GM21390 (cell line): Measurements from ENCODE around the gene DISP3.

Source experiments
- ATAC-seq: cut with Tn5 transposase; IDR thresholded peaks from one replicate; pipeline ENCODE4 v1.9.1; 2021; ENCODE audit not compliant: unreplicated experiment

DISP3 gene

GRCh38 chr1:11483581-11484320 is 4.8 kb downstream of the DISP3 start:
- ATAC-seq, result no peak

- ATAC-seq, result no peak
Observed at GRCh38 chr1:11484321-11484655, 5.3 kb downstream of the DISP3 start.

- ATAC-seq, result no peak
Observed at GRCh38 chr1:11485191-11485590, 6.2 kb downstream of the DISP3 start.

GRCh38 chr1:11486231-11487009 is 7.5 kb downstream of the DISP3 start:
- ATAC-seq, result no peak

- ATAC-seq, result no peak
Observed at GRCh38 chr1:11487196-11487751, 8.3 kb downstream of the DISP3 start.

- ATAC-seq, result no peak
Observed at GRCh38 chr1:11488201-11488770, 9.3 kb downstream of the DISP3 start.

GRCh38 chr1:11488966-11489625 is 10.1 kb downstream of the DISP3 start:
- ATAC-seq, result no peak

GRCh38 chr1:11492235-11492634 is 13.3 kb downstream of the DISP3 start:
- ATAC-seq, result no peak

GRCh38 chr1:11493972-11494655 is 15.2 kb downstream of the DISP3 start:
- no peak for ATAC-seq

GRCh38 chr1:11494771-11495170 is 15.8 kb downstream of the DISP3 start:
- no peak for ATAC-seq

- ATAC-seq, result no peak
Observed at GRCh38 chr1:11495579-11495978, 16.6 kb downstream of the DISP3 start.

GRCh38 chr1:11496551-11497080 is 17.7 kb downstream of the DISP3 start:
- ATAC-seq, result no peak

GRCh38 chr1:11498956-11499594 is 20.1 kb downstream of the DISP3 start:
- no peak for ATAC-seq

GRCh38 chr1:11499601-11500331 is 20.8 kb downstream of the DISP3 start:
- no peak for ATAC-seq

- ATAC-seq, result no peak
Observed at GRCh38 chr1:11500881-11501280, 21.9 kb downstream of the DISP3 start.

- no peak for ATAC-seq
Observed at GRCh38 chr1:11501491-11501897, 22.5 kb downstream of the DISP3 start.

GRCh38 chr1:11501906-11502485 is 23.0 kb downstream of the DISP3 start:
- no peak for ATAC-seq

GRCh38 chr1:11502516-11502915 is 23.6 kb downstream of the DISP3 start:
- ATAC-seq, result no peak

GRCh38 chr1:11504599-11504998 is 25.6 kb downstream of the DISP3 start:
- no peak for ATAC-seq
